GM04504 (cell line): ENCODE measurements around the gene RALGAPA2.
A peak's percentile ranks its signal among the peaks of the same experiment; 100 is the strongest.

Experiments used
- DNase-seq: peaks from one replicate; pipeline ENCODE4 v3.0.0-alpha.2; 2012; ENCODE audit warnings: low read depth

The RALGAPA2 gene

GRCh38 chr20:20712474-20713243 lies at the start of gene RALGAPA2:
RALGAPA2 (minus strand) TSS chr20:20712644; CDS start chr20:20712480, 164 bp downstream.
- peak; percentile 96 for DNase-seq

GRCh38 chr20:20761301-20761700 lies 48.9 kb upstream of the RALGAPA2 start:
- no peak for DNase-seq

- DNase-seq, result no peak
Measured at GRCh38 chr20:20759132-20759531, 46.7 kb upstream of the RALGAPA2 start.

- DNase-seq, result no peak
Measured at GRCh38 chr20:20755674-20756319, 43.4 kb upstream of the RALGAPA2 start.

GRCh38 chr20:20755231-20755630 lies 42.8 kb upstream of the RALGAPA2 start:
- DNase-seq, result no peak

GRCh38 chr20:20754714-20755113 lies 42.3 kb upstream of the RALGAPA2 start:
- no peak for DNase-seq

GRCh38 chr20:20752712-20753111 lies 40.3 kb upstream of the RALGAPA2 start:
- no peak for DNase-seq

- no peak for DNase-seq
Measured at GRCh38 chr20:20747298-20747697, 34.9 kb upstream of the RALGAPA2 start.

- no peak for DNase-seq
Measured at GRCh38 chr20:20744170-20744725, 31.8 kb upstream of the RALGAPA2 start.

GRCh38 chr20:20743511-20744169 lies 31.2 kb upstream of the RALGAPA2 start:
- DNase-seq, result no peak

- no peak for DNase-seq
Measured at GRCh38 chr20:20741087-20742045, 28.9 kb upstream of the RALGAPA2 start.

GRCh38 chr20:20740541-20740940 lies 28.1 kb upstream of the RALGAPA2 start:
- no peak for DNase-seq

- no peak for DNase-seq
Measured at GRCh38 chr20:20737158-20737557, 24.7 kb upstream of the RALGAPA2 start.

- DNase-seq, result no peak
Measured at GRCh38 chr20:20736303-20736702, 23.9 kb upstream of the RALGAPA2 start.

GRCh38 chr20:20734475-20734948 lies 22.1 kb upstream of the RALGAPA2 start:
- no peak for DNase-seq

GRCh38 chr20:20733943-20734342 lies 21.5 kb upstream of the RALGAPA2 start:
- no peak for DNase-seq

- no peak for DNase-seq
Measured at GRCh38 chr20:20732641-20733040, 20.2 kb upstream of the RALGAPA2 start.

GRCh38 chr20:20731945-20732296 lies 19.5 kb upstream of the RALGAPA2 start:
- no peak for DNase-seq

- DNase-seq, result no peak
Measured at GRCh38 chr20:20731000-20731944, 18.8 kb upstream of the RALGAPA2 start.

- no peak for DNase-seq
Measured at GRCh38 chr20:20729563-20729962, 17.1 kb upstream of the RALGAPA2 start.
